Ascending aorta (tissue), 2 donors: ENCODE results near the gene LMAN2L. TPM values are rescaled to one million over a fixed set of nuclear protein-coding genes. Genes with fewer than 3 reads are reported as not detected.

ENCODE experiments used
- DNase-seq, 2 donors: peaks; one replicate each; pipeline ENCODE4 v3.0.0-alpha.2; 2019; ENCODE audit warnings: low spot score in 2 of 2
- H3K27ac ChIP-seq, 2 donors: fragments of 200-600 bp; sonication (generic); one replicate each; pipeline ENCODE4 v1.5.1; 2016 to 2017; ENCODE audit warnings: mild to moderate bottlenecking in 1 of 2
- H3K27me3 ChIP-seq: fragments of 200-600 bp; sonication (generic); one replicate; pipeline ENCODE4 v1.5.1; 2017
- H3K36me3 ChIP-seq, 2 donors: fragments of 200-600 bp; sonication (generic); one replicate each; pipeline ENCODE4 v1.5.1; 2016
- H3K4me1 ChIP-seq, 2 donors: fragments of 200-600 bp; sonication (generic); one replicate each; pipeline ENCODE4 v1.5.1; 2016 to 2017; ENCODE audit warnings: mild to moderate bottlenecking in 1 of 2
- H3K4me3 ChIP-seq, 2 donors: fragments of 200-600 bp; sonication (generic); one replicate each; pipeline ENCODE4 v1.5.1; 2016 to 2017; ENCODE audit warnings: mild to moderate bottlenecking in 1 of 2
- H3K9me3 ChIP-seq, 2 donors: fragments of 200-600 bp; sonication (generic); one replicate each; pipeline ENCODE4 v1.5.1; 2016
- intact Hi-C: fragments of 100-400 bp; cut with DNase I; formaldehyde crosslinking; loops from one replicate; pipeline ENCODE4 v1.15.1; 2023
- total RNA-seq: library from RNA; depleted of rRNA; stranded (reverse); fragments of >200 nt; gene quantifications from one replicate; pipeline ENCODE4 v1.1.0, GENCODE V29; 2016
- TF ChIP-seq, protein P1 (sequence below), 3 experiments: fragments of 200-600 bp in 2 of 3; fragments of 450-650 bp in 1 of 3; sonication (generic) in 2 of 3; IDR thresholded peaks; one replicate each; pipeline ENCODE4 v1.5.1; 2016 to 2019; ENCODE audit warnings: antibody characterized with exemption in 3 of 3, mild to moderate bottlenecking in 1 of 3, moderate library complexity in 1 of 3

The LMAN2L gene
- total RNA-seq, 1 donor from 2014 or later: 9.5 TPM

DNA sequence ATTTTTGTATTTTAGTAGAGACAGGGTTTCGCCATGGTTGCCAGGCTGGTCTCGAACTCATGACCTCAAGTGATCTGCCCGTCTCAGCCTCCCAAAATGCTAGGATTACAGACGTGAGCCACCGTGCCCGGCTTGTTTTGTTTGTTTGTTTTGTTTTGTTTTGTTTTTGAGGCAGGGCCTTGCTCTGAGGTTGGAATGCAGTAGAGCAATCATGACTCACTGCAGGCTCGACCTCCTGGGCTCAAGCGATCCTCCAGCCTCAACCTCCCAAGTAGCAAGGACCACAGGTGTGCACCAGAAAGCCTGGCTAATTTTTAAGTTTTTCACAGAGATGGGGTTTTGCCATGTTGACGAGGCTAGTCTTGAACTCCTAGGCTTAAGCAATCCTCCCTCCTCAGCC is 11.9 kb upstream of the LMAN2L start:
- H3K9me3 ChIP-seq: no peaks in the 10 kb centered on the region

DNA sequence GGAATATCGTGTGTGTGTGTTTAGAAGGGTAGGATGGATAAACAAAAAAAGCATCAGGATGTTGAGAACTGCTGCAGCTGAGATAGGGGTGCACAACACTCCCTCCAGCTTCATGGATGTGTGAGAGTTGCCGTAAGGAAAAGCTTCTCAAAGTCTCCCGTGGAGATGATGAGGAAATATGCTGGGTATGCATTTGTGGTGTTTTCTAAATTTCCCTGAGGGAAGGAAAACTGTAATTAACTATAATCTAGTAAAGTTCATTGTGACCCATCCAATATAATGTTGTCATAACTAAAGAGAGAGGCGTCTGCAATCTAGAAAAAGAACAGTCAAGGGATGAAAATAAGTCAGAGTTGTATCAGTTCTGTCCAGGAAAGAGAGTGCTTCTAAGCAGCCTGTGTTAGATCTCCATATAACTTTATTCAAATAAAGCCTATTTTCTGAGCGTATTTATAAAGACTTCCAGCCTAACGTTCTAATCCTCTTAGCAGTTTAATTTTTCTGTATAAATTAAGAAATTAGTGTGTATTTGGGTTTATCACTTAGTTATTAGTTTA is 7.3 kb upstream of the LMAN2L start:
- H3K9me3 ChIP-seq: no peaks in the 10 kb centered on the region
- no peaks in the 10 kb centered on the region for H3K27me3 ChIP-seq
- H3K4me1 ChIP-seq: no peaks in the 10 kb centered on the region
- no peaks in the 10 kb centered on the region for H3K36me3 ChIP-seq
- H3K27ac ChIP-seq: no peak overlapping the region
- TF ChIP-seq, protein P1, sequence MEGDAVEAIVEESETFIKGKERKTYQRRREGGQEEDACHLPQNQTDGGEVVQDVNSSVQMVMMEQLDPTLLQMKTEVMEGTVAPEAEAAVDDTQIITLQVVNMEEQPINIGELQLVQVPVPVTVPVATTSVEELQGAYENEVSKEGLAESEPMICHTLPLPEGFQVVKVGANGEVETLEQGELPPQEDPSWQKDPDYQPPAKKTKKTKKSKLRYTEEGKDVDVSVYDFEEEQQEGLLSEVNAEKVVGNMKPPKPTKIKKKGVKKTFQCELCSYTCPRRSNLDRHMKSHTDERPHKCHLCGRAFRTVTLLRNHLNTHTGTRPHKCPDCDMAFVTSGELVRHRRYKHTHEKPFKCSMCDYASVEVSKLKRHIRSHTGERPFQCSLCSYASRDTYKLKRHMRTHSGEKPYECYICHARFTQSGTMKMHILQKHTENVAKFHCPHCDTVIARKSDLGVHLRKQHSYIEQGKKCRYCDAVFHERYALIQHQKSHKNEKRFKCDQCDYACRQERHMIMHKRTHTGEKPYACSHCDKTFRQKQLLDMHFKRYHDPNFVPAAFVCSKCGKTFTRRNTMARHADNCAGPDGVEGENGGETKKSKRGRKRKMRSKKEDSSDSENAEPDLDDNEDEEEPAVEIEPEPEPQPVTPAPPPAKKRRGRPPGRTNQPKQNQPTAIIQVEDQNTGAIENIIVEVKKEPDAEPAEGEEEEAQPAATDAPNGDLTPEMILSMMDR (IDR thresholded peaks at IDR 0.05): no peak
- no peak overlapping the region for H3K4me3 ChIP-seq
- DNase-seq: no peak
- intact Hi-C loops: no loop called here

More for the DNA sequence above, 11.9 kb upstream of the LMAN2L start:
- Histone ChIP-seq H3K27me3 (no peaks in the 10 kb centered on the region), H3K4me1 (no peaks in the 10 kb centered on the region), H3K36me3 (no peaks in the 10 kb centered on the region), H3K4me3 (no peak overlapping the region), H3K27ac (no peak overlapping the region)
- intact Hi-C loops: no loop called here
- no peak for DNase-seq
- TF ChIP-seq, protein P1 (IDR thresholded peaks at IDR 0.05): no peak

- peaks cover 2 to 6% of the 10 kb centered on the region in 2 donors for H3K36me3 ChIP-seq
- no peaks in the 10 kb centered on the region for H3K9me3 ChIP-seq
- H3K27ac ChIP-seq: peak overlapping the region; percentile 66 to 73
- no peaks in the 10 kb centered on the region for H3K27me3 ChIP-seq
- peak overlapping the region; percentile 80 to 92 for H3K4me3 ChIP-seq
- H3K4me1 ChIP-seq: peaks cover 0 to 19% of the 10 kb centered on the region in 2 donors
- DNase-seq: no peak
- intact Hi-C loops: loop anchor here (5.0 kb wide), 1 partner anchor 63 kb away; no protein-coding TSS in a partner anchor
- TF ChIP-seq, protein P1 (IDR thresholded peaks at IDR 0.05): no peak
These were observed 710 bp downstream of the LMAN2L start for GRCh38 chr2:96739076-96739632.

- peaks cover 0 to 19% of the 10 kb centered on the region in 2 donors for H3K4me1 ChIP-seq
- no peak for DNase-seq
These were observed 2.0 kb downstream of the LMAN2L start for GRCh38 chr2:96737831-96738230.

GRCh38 chr2:96737251-96737650 is 2.6 kb downstream of the LMAN2L start:
- no peak overlapping the region for H3K4me3 ChIP-seq
- H3K4me1 ChIP-seq: peaks cover 0 to 19% of the 10 kb centered on the region in 2 donors
- intact Hi-C loops: loop anchor here (5.0 kb wide), 1 partner anchor 65 kb away; no protein-coding TSS in a partner anchor
- TF ChIP-seq, protein P1 (IDR thresholded peaks at IDR 0.05): no peak
- H3K27ac ChIP-seq: no peak overlapping the region
- H3K9me3 ChIP-seq: no peaks in the 10 kb centered on the region
- H3K36me3 ChIP-seq: peaks cover 19 to 25% of the 10 kb centered on the region in 2 donors
- no peak for DNase-seq
- no peaks in the 10 kb centered on the region for H3K27me3 ChIP-seq

More at GRCh38 chr2:96737831-96738230, 2.0 kb downstream of the LMAN2L start:
- H3K36me3 ChIP-seq: peaks cover 15 to 20% of the 10 kb centered on the region in 2 donors
- TF ChIP-seq, protein P1 (IDR thresholded peaks at IDR 0.05): no peak
- H3K27me3 ChIP-seq: no peaks in the 10 kb centered on the region
- H3K27ac ChIP-seq: no peak overlapping the region
- H3K9me3 ChIP-seq: no peaks in the 10 kb centered on the region
- peak overlapping the region in 1 of 2 donors; percentile 92 for H3K4me3 ChIP-seq
- intact Hi-C loops: loop anchor here (5.0 kb wide), 1 partner anchor 64 kb away; no protein-coding TSS in a partner anchor
